ENCODE measurements around the gene TLE3.

The TLE3 gene

GRCh38 chr15:70060214-70060992 lies 37.3 kb downstream of the TLE3 start:
- no peak overlapping the region for H3K4me3 ChIP-seq (ENCODE audit: low read depth, low read length)
- TF ChIP-seq CTCF (IDR thresholded peaks at IDR 0.05; ENCODE audit: low read depth, low read length): no peak

GRCh38 chr15:70059476-70060213 lies 38.1 kb downstream of the TLE3 start:
- no peak overlapping the region for H3K4me3 ChIP-seq (ENCODE audit: low read depth, low read length)
- TF ChIP-seq CTCF (IDR thresholded peaks at IDR 0.05; ENCODE audit: low read depth, low read length): no peak

- TF ChIP-seq CTCF (IDR thresholded peaks at IDR 0.05; ENCODE audit: low read depth, low read length): no peak
- H3K4me3 ChIP-seq (ENCODE audit: low read depth, low read length): no peak overlapping the region
Observed at GRCh38 chr15:70058642-70059360, 38.9 kb downstream of the TLE3 start.

GRCh38 chr15:70057931-70058641 lies 39.6 kb downstream of the TLE3 start:
- no peak for TF ChIP-seq CTCF (IDR thresholded peaks at IDR 0.05; ENCODE audit: low read depth, low read length)
- H3K4me3 ChIP-seq (ENCODE audit: low read depth, low read length): no peak overlapping the region

- H3K4me3 ChIP-seq (ENCODE audit: low read depth, low read length): no peak overlapping the region
- TF ChIP-seq CTCF (IDR thresholded peaks at IDR 0.05; ENCODE audit: low read depth, low read length): no peak
Observed at GRCh38 chr15:70056091-70056680, 41.5 kb downstream of the TLE3 start.

GRCh38 chr15:70055601-70056051 lies 42.1 kb downstream of the TLE3 start:
- no peak for TF ChIP-seq CTCF (IDR thresholded peaks at IDR 0.05; ENCODE audit: low read depth, low read length)

More at GRCh38 chr15:70055601-70056051, 42.1 kb downstream of the TLE3 start:
- H3K4me3 ChIP-seq (ENCODE audit: low read depth, low read length): no peak overlapping the region
